CD14-positive monocyte (primary cell): Measurements from ENCODE around the gene SPO11. TPM values are rescaled to one million over a fixed set of nuclear protein-coding genes. Genes with fewer than 3 reads are reported as not detected.

Experiments used
- DNase-seq, 3 donors: peaks; one replicate each; pipeline ENCODE4 v3.0.0-alpha.2; 2011 to 2022
- H2AFZ ChIP-seq: 2 replicates; pipeline ENCODE4 v1.6.0; 2012; ENCODE audit warnings: mild to moderate bottlenecking, low read depth, low read length, inconsistent platforms; ENCODE audit not compliant: insufficient read depth, poor library complexity, severe bottlenecking
- H3K27ac ChIP-seq, 2 donors: 1 replicate in 1 of 2; 2 replicates in 1 of 2; pipeline ENCODE4 v1.5.1; 2012 to 2013; ENCODE audit warnings: low read length in 2 of 2, control low read depth in 1 of 2, inconsistent platforms in 1 of 2, low read depth in 1 of 2, mild to moderate bottlenecking in 1 of 2
- H3K27me3 ChIP-seq, 2 donors: one replicate each; pipeline versions ENCODE4 v1.6.0 to v1.6.1; 2011 to 2013; ENCODE audit warnings: low read length in 2 of 2; ENCODE audit not compliant: control insufficient read depth in 2 of 2, insufficient read depth in 2 of 2
- H3K36me3 ChIP-seq, 2 donors: replicated peaks in 1 of 2; 1 replicate in 1 of 2; 2 replicates in 1 of 2; pipeline versions ENCODE4 v1.5.1 to v1.6.1; 2012 to 2013; ENCODE audit warnings: low read length in 2 of 2, control low read depth in 1 of 2, inconsistent platforms in 1 of 2, mild to moderate bottlenecking in 1 of 2; ENCODE audit not compliant: insufficient read depth in 2 of 2, control insufficient read depth in 1 of 2
- H3K4me1 ChIP-seq, 2 donors: 1 replicate in 1 of 2; 2 replicates in 1 of 2; pipeline versions ENCODE4 v1.5.1 to v1.6.1; 2012 to 2013; ENCODE audit warnings: low read length in 2 of 2, control low read depth in 1 of 2, inconsistent platforms in 1 of 2, mild to moderate bottlenecking in 1 of 2, moderate library complexity in 1 of 2; ENCODE audit not compliant: insufficient read depth in 2 of 2, control insufficient read depth in 1 of 2
- H3K4me2 ChIP-seq: replicated peaks from 2 replicates; pipeline ENCODE3; 2012; ENCODE audit warnings: low read length, moderate library complexity, mild to moderate bottlenecking; ENCODE audit not compliant: poor library complexity, severe bottlenecking; ENCODE audit errors: extremely low read depth
- H3K4me3 ChIP-seq, 3 experiments: fragments of 200-600 bp in 1 of 3; sonication (generic) in 1 of 3; replicated peaks in 1 of 3; 1 replicate in 2 of 3; 2 replicates in 1 of 3; pipeline ENCODE4 v1.5.1; 2011 to 2013; ENCODE audit warnings: low read length in 3 of 3, mild to moderate bottlenecking in 3 of 3, control low read depth in 2 of 3, low read depth in 2 of 3, inconsistent platforms in 1 of 3, moderate library complexity in 1 of 3
- H3K79me2 ChIP-seq: 2 replicates; pipeline ENCODE4 v1.6.0; 2012; ENCODE audit warnings: mild to moderate bottlenecking, control low read depth, inconsistent platforms, low read length, moderate library complexity; ENCODE audit not compliant: insufficient read depth
- H3K9ac ChIP-seq: 2 replicates; pipeline ENCODE4 v1.6.0; 2017; ENCODE audit warnings: low read length, mild to moderate bottlenecking; ENCODE audit not compliant: insufficient read depth, poor library complexity, severe bottlenecking
- H3K9me3 ChIP-seq, 2 donors: replicated peaks in 1 of 2; 1 replicate in 1 of 2; 2 replicates in 1 of 2; pipeline versions ENCODE4 v1.5.1 to v1.6.1; 2012 to 2013; ENCODE audit warnings: low read length in 2 of 2, control low read depth in 1 of 2; ENCODE audit not compliant: control insufficient read depth in 1 of 2, insufficient read depth in 1 of 2
- H4K20me1 ChIP-seq: 2 replicates; pipeline ENCODE4 v1.6.0; 2012; ENCODE audit warnings: mild to moderate bottlenecking, low read length, control low read depth, moderate library complexity; ENCODE audit not compliant: insufficient read depth
- H3K27ac Mint-ChIP-seq, 7 donors: one replicate each; pipeline ENCODE4 v1.8.0; 2020; ENCODE audit warnings: mild to moderate bottlenecking in 7 of 7, mixed read lengths in 7 of 7, moderate library complexity in 6 of 7, inconsistent platforms in 2 of 7
- H3K27me3 Mint-ChIP-seq, 3 donors: one replicate each; pipeline ENCODE4 v1.8.0; 2021 to 2022; ENCODE audit warnings: low read depth in 3 of 3, mild to moderate bottlenecking in 3 of 3, mixed read lengths in 3 of 3, moderate library complexity in 3 of 3, inconsistent platforms in 1 of 3
- H3K36me3 Mint-ChIP-seq, 2 donors: one replicate each; pipeline ENCODE4 v1.8.0; 2020; ENCODE audit warnings: mixed read lengths in 2 of 2, inconsistent platforms in 1 of 2, mild to moderate bottlenecking in 1 of 2
- H3K4me1 Mint-ChIP-seq: one replicate; pipeline ENCODE4 v1.8.0; 2020; ENCODE audit warnings: mild to moderate bottlenecking, mixed read lengths
- H3K4me3 Mint-ChIP-seq, 2 donors: one replicate each; pipeline ENCODE4 v1.8.0; 2020; ENCODE audit warnings: mild to moderate bottlenecking in 2 of 2, mixed read lengths in 2 of 2, moderate library complexity in 1 of 2
- H3K9me3 Mint-ChIP-seq, 7 donors: one replicate each; pipeline ENCODE4 v1.8.0; 2020 to 2022; ENCODE audit warnings: mixed read lengths in 7 of 7, mild to moderate bottlenecking in 6 of 7, moderate library complexity in 6 of 7, inconsistent platforms in 2 of 7
- CTCF ChIP-seq: fragments of 200-600 bp; IDR thresholded peaks from one replicate; pipeline ENCODE4 v1.8.0; 2022; ENCODE audit warnings: antibody characterized with exemption, mild to moderate bottlenecking
- WGBS: methylation state at CpG from one replicate; pipeline ENCODE4 v1.1.5; 2013; ENCODE audit warnings: missing lambda C conversion rate; ENCODE audit not compliant: insufficient coverage; 5-methylcytosine and 5-hydroxymethylcytosine counted together
- intact Hi-C, 2 donors: fragments of 100-400 bp; cut with micrococcal nuclease; formaldehyde crosslinking; loops; one replicate each; pipeline versions ENCODE4 v1.15.0 to v1.15.1; 2023
- polyA plus RNA-seq, 3 donors: library from polyadenylated mRNA; depleted of rRNA in 1 of 3; unstranded in 2 of 3; stranded (reverse) in 1 of 3; fragments of 300-500 nt in 2 of 3; fragments of >200 nt in 1 of 3; fragmentation: Illumina TruSeq in 2 of 3; gene quantifications; 1 replicate in 2 of 3; 2 replicates in 1 of 3; pipeline ENCODE4 v1.2.3, GENCODE V29; 2012 to 2021

The SPO11 gene
- polyA plus RNA-seq, 3 donors, result not detected

DNA sequence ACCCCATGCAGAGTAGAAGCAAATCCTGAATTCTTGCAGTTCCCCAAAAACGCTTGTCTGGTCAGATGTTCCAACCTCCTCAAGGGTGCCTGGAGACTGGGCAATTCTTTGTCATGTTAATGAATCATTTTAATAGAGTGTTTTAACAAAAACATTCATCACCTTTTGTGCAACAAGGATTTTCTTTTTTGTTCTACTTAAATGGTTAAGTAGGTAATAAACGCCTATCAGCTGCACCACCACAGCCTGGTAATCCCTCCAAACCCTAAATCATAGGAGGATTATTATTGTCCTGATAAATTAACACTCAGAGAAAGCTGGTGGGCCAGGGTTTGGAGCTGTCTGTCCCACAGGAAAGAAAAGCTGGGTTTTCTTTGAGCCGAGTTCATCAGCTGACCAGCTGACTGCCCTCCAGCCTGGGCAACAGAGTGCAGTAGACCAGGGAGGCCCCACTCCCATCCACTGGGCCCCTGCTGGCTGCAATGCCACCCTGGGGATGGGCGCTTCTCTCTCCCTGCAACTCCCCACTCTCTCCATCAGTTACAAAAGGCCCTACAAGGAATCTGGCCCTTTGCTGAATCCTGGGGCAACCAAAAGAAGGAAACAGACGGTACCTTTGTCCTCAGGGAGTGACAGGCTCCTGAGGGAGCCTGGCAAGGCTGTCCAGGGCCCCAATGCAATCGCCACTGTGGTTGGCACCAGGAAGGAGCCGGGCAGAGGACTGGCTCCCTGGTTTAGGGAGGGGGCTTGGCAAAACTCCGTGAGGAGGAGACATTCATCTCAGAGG is 40.0 kb upstream of the SPO11 start:
- no peak overlapping the region for H3K9ac ChIP-seq
- no peak overlapping the region for H2AFZ ChIP-seq
- TF ChIP-seq CTCF, result no peak
- H3K27ac Mint-ChIP-seq, result no peak overlapping the region
- H3K79me2 ChIP-seq, result no peaks in the 10 kb centered on the region
- H3K27me3 ChIP-seq, result peaks cover 0 to 18% of the 10 kb centered on the region in 2 donors
- H3K4me3 Mint-ChIP-seq, result no peak overlapping the region
- H3K36me3 ChIP-seq, result no peaks in the 10 kb centered on the region
- peaks cover 17 to 34% (median 24%) of the 10 kb centered on the region in 3 donors for H3K27me3 Mint-ChIP-seq
- H3K4me1 Mint-ChIP-seq, result no peaks in the 10 kb centered on the region
- 65% methylated on average over 5 of the region's 8 CpGs for WGBS
- H3K27ac ChIP-seq, result no peak overlapping the region
- intact Hi-C loops, result no loop called here
- no peaks in the 10 kb centered on the region for H3K9me3 ChIP-seq
- H3K4me3 ChIP-seq, result no peak overlapping the region
- DNase-seq, result no peak
- H3K9me3 Mint-ChIP-seq, result peaks cover 0 to 3% (median 0%) of the 10 kb centered on the region in 7 donors
- H3K4me1 ChIP-seq, result no peaks in the 10 kb centered on the region
- no peaks in the 10 kb centered on the region for H4K20me1 ChIP-seq
- no peak overlapping the region for H3K4me2 ChIP-seq
- H3K36me3 Mint-ChIP-seq, result no peaks in the 10 kb centered on the region

GRCh38 chr20:57290178-57290484 is 39.5 kb upstream of the SPO11 start:
- no peaks in the 10 kb centered on the region for H3K79me2 ChIP-seq
- WGBS, result 85% methylated on average over 5 of the region's 5 CpGs

More at GRCh38 chr20:57290178-57290484, 39.5 kb upstream of the SPO11 start:
- peaks cover 0 to 3% (median 0%) of the 10 kb centered on the region in 7 donors for H3K9me3 Mint-ChIP-seq
- no peak for TF ChIP-seq CTCF
- no peak overlapping the region for H3K4me3 Mint-ChIP-seq
- Histone ChIP-seq H2AFZ (no peak overlapping the region), H3K9ac (no peak overlapping the region), H3K4me2 (no peak overlapping the region), H4K20me1 (no peaks in the 10 kb centered on the region), H3K4me1 (no peaks in the 10 kb centered on the region), H3K27ac (no peak overlapping the region), H3K4me3 (no peak overlapping the region), H3K9me3 (no peaks in the 10 kb centered on the region), H3K36me3 (no peaks in the 10 kb centered on the region), H3K27me3 (peaks cover 0 to 18% of the 10 kb centered on the region in 2 donors)
- no peak for DNase-seq
- no peak overlapping the region for H3K27ac Mint-ChIP-seq
- no peaks in the 10 kb centered on the region for H3K36me3 Mint-ChIP-seq
- intact Hi-C loops, result no loop called here
- no peaks in the 10 kb centered on the region for H3K4me1 Mint-ChIP-seq
- peaks cover 20 to 34% (median 21%) of the 10 kb centered on the region in 3 donors for H3K27me3 Mint-ChIP-seq
